Common myeloid progenitor, CD34-positive (primary cell): Measurements from ENCODE around the gene TTC27.
"Not testable (repeated sequence)": the region's sequence is repeated elsewhere in the genome, so short reads cannot be mapped to it uniquely, and the experiment has no call there.

Source experiments
- CTCF ChIA-PET: fragments of 350-600 bp; sonication (Branson Sonifier 250); formaldehyde crosslinking; loops from one replicate; lab custom pipeline; 2021; ENCODE audit warnings: antibody characterized with exemption; lab: Charles Lee
- POLR2A ChIA-PET: fragments of 350-600 bp; sonication (Branson Sonifier 250); formaldehyde crosslinking; loops from one replicate; lab custom pipeline; 2021; ENCODE audit warnings: antibody characterized with exemption; lab: Charles Lee
- DNase-seq, 3 donors: peaks; one replicate each; pipeline versions ENCODE4 v3.0.0 to v3.0.0-alpha.2; 2013
- H3K27ac ChIP-seq, 2 experiments: 1 replicate in 1 of 2; 2 replicates in 1 of 2; pipeline ENCODE4 v1.7.0; 2013; ENCODE audit warnings: inconsistent platforms in 2 of 2, low read length in 2 of 2, mild to moderate bottlenecking in 2 of 2, low read depth in 1 of 2, moderate library complexity in 1 of 2; ENCODE audit not compliant: severe bottlenecking in 2 of 2, insufficient read depth in 1 of 2, poor library complexity in 1 of 2
- H3K27me3 ChIP-seq, 5 experiments: replicated peaks in 2 of 5; 1 replicate in 3 of 5; 2 replicates in 2 of 5; pipeline versions ENCODE4 v1.6.1 to v1.7.0; 2013; ENCODE audit warnings: low read length in 4 of 5, mild to moderate bottlenecking in 2 of 5, moderate library complexity in 2 of 5, inconsistent platforms in 1 of 5; ENCODE audit not compliant: insufficient read depth in 5 of 5, control insufficient read depth in 4 of 5
- H3K36me3 ChIP-seq, 4 experiments: 1 replicate in 2 of 4; 2 replicates in 2 of 4; pipeline versions ENCODE4 v1.6.1 to v1.7.0; 2013; ENCODE audit warnings: low read length in 3 of 4, control low read depth in 1 of 4, mild to moderate bottlenecking in 1 of 4; ENCODE audit not compliant: control insufficient read depth in 4 of 4, insufficient read depth in 4 of 4
- H3K4me1 ChIP-seq, 4 experiments: 1 replicate in 3 of 4; 2 replicates in 1 of 4; pipeline versions ENCODE4 v1.6.1 to v1.7.1; 2013; ENCODE audit warnings: low read length in 3 of 4, mild to moderate bottlenecking in 3 of 4, control low read depth in 1 of 4, inconsistent platforms in 1 of 4, moderate library complexity in 1 of 4; ENCODE audit not compliant: control insufficient read depth in 4 of 4, insufficient read depth in 4 of 4; ENCODE audit errors: control extremely low read depth in 1 of 4
- H3K4me3 ChIP-seq, 7 experiments: 1 replicate in 4 of 7; 2 replicates in 3 of 7; pipeline versions ENCODE4 v1.5.1 to v1.7.0; 2013; ENCODE audit warnings: mild to moderate bottlenecking in 7 of 7, low read length in 6 of 7, moderate library complexity in 6 of 7, inconsistent platforms in 2 of 7, low read depth in 2 of 7, control low read depth in 1 of 7; ENCODE audit not compliant: insufficient read depth in 4 of 7, control insufficient read depth in 1 of 7; ENCODE audit errors: extremely low read depth in 1 of 7
- H3K9me3 ChIP-seq, 5 experiments: 1 replicate in 4 of 5; 2 replicates in 1 of 5; pipeline versions ENCODE4 v1.6.1 to v1.7.1; 2013; ENCODE audit warnings: low read length in 4 of 5, mild to moderate bottlenecking in 2 of 5, inconsistent platforms in 1 of 5, low read depth in 1 of 5, moderate library complexity in 1 of 5; ENCODE audit not compliant: control insufficient read depth in 4 of 5, insufficient read depth in 2 of 5; ENCODE audit errors: control extremely low read depth in 1 of 5
- WGBS: methylation state at CpG from one replicate; pipeline ENCODE4 v1.1.5; 2013; ENCODE audit not compliant: insufficient coverage; 5-methylcytosine and 5-hydroxymethylcytosine counted together

TTC27 gene

GRCh38 chr2:32838418-32838817 is 210.6 kb downstream of the TTC27 start:
- Histone ChIP-seq H3K4me3 (no peak overlapping the region), H3K27ac (no peak overlapping the region), H3K4me1 (peaks cover 0 to 6% (median 5%) of the 10 kb centered on the region in 4 experiments), H3K9me3 (no peaks in the 10 kb centered on the region), H3K27me3 (no peaks in the 10 kb centered on the region), H3K36me3 (no peaks in the 10 kb centered on the region)
- POLR2A ChIA-PET = no interaction called here
- CTCF ChIA-PET = interaction anchor here (1.0 kb wide), 1 partner anchor 12 kb away, joined by 3 read pairs; no protein-coding TSS in a partner anchor
- DNase-seq = no peak
- 79% methylated on average over 4 of the region's 7 CpGs for WGBS

GRCh38 chr2:32838949-32839348 is 211.1 kb downstream of the TTC27 start:
- ChIA-PET POLR2A (no interaction called here), CTCF (interaction anchor here (1.0 kb wide), 1 partner anchor 13 kb away, joined by 3 read pairs; no protein-coding TSS in a partner anchor)
- peak in 2 of 3 donors; percentile 27 to 38 for DNase-seq
- no peaks in the 10 kb centered on the region for H3K9me3 ChIP-seq
- H3K4me1 ChIP-seq = peaks cover 0 to 6% (median 5%) of the 10 kb centered on the region in 4 experiments
- no peaks in the 10 kb centered on the region for H3K27me3 ChIP-seq
- H3K4me3 ChIP-seq = no peak overlapping the region
- no peaks in the 10 kb centered on the region for H3K36me3 ChIP-seq
- WGBS = 53% methylated on average over 3 of the region's 4 CpGs
- no peak overlapping the region for H3K27ac ChIP-seq

GRCh38 chr2:32841931-32842898 is 214.4 kb downstream of the TTC27 start:
- H3K27ac ChIP-seq = no peak overlapping the region
- DNase-seq = no peak
- peaks cover 0 to 6% (median 5%) of the 10 kb centered on the region in 4 experiments for H3K4me1 ChIP-seq
- H3K27me3 ChIP-seq = no peaks in the 10 kb centered on the region
- ChIA-PET CTCF (no interaction called here), POLR2A (no interaction called here)
- 88% methylated on average over 1 of the region's 11 CpGs for WGBS
- peaks cover 0 to 2% (median 0%) of the 10 kb centered on the region in 5 experiments for H3K9me3 ChIP-seq
- no peak overlapping the region for H3K4me3 ChIP-seq
- no peaks in the 10 kb centered on the region for H3K36me3 ChIP-seq

- Histone ChIP-seq H3K36me3 (no peaks in the 10 kb centered on the region), H3K27ac (no peak overlapping the region), H3K9me3 (peaks cover 0 to 2% (median 0%) of the 10 kb centered on the region in 5 experiments), H3K4me3 (no peak overlapping the region), H3K27me3 (no peaks in the 10 kb centered on the region), H3K4me1 (peaks cover 0 to 6% (median 5%) of the 10 kb centered on the region in 4 experiments)
- ChIA-PET CTCF (no interaction called here), POLR2A (no interaction called here)
- DNase-seq = no peak
- WGBS = 100% methylated on average over 1 of the region's 1 CpG
These were observed 215.8 kb downstream of the TTC27 start for GRCh38 chr2:32843699-32844098.

GRCh38 chr2:32844253-32844652 is 216.4 kb downstream of the TTC27 start:
- ChIA-PET CTCF (no interaction called here), POLR2A (no interaction called here)
- Histone ChIP-seq H3K4me1 (peaks cover 0 to 1% (median under 1%) of the 10 kb centered on the region in 4 experiments), H3K9me3 (peaks cover 0 to 2% (median 0%) of the 10 kb centered on the region in 5 experiments), H3K4me3 (no peak overlapping the region), H3K36me3 (no peaks in the 10 kb centered on the region), H3K27ac (no peak overlapping the region), H3K27me3 (no peaks in the 10 kb centered on the region)
- DNase-seq = no peak
- 100% methylated on average over 3 of the region's 4 CpGs for WGBS

GRCh38 chr2:32846274-32846673 is 218.4 kb downstream of the TTC27 start:
- CTCF ChIA-PET, H3K4me1 ChIP-seq, H3K27me3 ChIP-seq, H3K4me3 ChIP-seq, H3K27ac ChIP-seq, DNase-seq, H3K36me3 ChIP-seq, POLR2A ChIA-PET, H3K9me3 ChIP-seq: not testable (repeated sequence)
- 93% methylated on average over 3 of the region's 4 CpGs for WGBS

GRCh38 chr2:32847734-32848133 is 219.9 kb downstream of the TTC27 start:
- H3K27me3 ChIP-seq = no peaks in the 10 kb centered on the region
- CTCF ChIA-PET = interaction anchor here (1.1 kb wide), 1 partner anchor 187 kb away, joined by 3 read pairs; no protein-coding TSS in a partner anchor
- H3K4me3 ChIP-seq = no peak overlapping the region
- POLR2A ChIA-PET = interaction anchor here (0.7 kb wide), 1 partner anchor 185 kb away, joined by 3 read pairs; no protein-coding TSS in a partner anchor
- no peaks in the 10 kb centered on the region for H3K36me3 ChIP-seq
- no peak overlapping the region for H3K27ac ChIP-seq
- no peak for DNase-seq
- no peaks in the 10 kb centered on the region for H3K4me1 ChIP-seq
- H3K9me3 ChIP-seq = peaks cover 0 to 2% (median 0%) of the 10 kb centered on the region in 5 experiments
